ENCODE results near the gene BTBD16. TPM values are rescaled to one million over a fixed set of nuclear protein-coding genes. Genes with fewer than 3 reads are reported as not detected.

BTBD16 gene
- total RNA-seq, 2 experiments from 2014 or later: not detected

DNA sequence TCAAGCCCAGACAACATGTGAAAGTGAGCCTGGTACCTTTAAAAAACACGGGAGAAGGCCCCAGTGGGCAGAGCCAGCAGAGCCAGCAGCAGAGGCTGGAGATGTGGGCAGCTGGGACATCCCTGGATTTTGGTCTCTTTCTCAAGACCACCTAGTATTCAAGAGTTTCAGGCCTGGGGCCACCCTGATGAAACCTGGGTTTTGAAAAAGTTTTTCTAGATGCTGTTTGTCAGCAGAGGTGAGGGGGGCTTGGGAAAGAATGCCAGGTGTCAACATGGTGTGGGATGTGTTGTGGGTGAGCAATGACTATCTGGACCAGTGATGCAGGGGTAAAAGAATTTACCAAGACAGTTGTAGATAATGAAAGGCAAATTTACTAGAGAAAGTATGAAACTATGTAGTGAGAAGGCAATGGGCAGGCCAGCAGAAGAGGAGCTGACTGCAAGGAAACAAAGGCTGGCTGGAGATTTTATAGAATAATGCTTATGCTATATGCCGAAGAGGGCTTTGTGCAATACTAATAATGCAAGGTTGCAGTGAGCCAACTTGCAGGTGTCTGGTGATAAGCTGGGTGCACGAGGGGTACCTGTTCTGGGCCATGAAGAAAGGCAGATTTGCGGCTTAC is 75.3 kb downstream of the BTBD16 start:
- ChIA-PET POLR2A (interaction anchor here (0.8 kb wide), 1 partner anchor 87 kb away, joined by 3 read pairs; no protein-coding TSS in a partner anchor), CTCF (interaction anchor here (1.1 kb wide), 1 partner anchor 87 kb away, joined by 3 read pairs; no protein-coding TSS in a partner anchor)
- H3K4me3 Mint-ChIP-seq: no peak overlapping the region
- H3K36me3 Mint-ChIP-seq (ENCODE audit: low read depth): no peaks in the 10 kb centered on the region
- ATAC-seq (no peak), DNase-seq (no peak)
- peaks cover 7% of the 10 kb centered on the region for H3K4me1 Mint-ChIP-seq (ENCODE audit: low read depth)
- H3K27me3 Mint-ChIP-seq (ENCODE audit: low read depth): no peaks in the 10 kb centered on the region
- H3K9me3 Mint-ChIP-seq (ENCODE audit: insufficient read depth): no peaks in the 10 kb centered on the region
- H3K27ac Mint-ChIP-seq: no peak overlapping the region

DNA sequence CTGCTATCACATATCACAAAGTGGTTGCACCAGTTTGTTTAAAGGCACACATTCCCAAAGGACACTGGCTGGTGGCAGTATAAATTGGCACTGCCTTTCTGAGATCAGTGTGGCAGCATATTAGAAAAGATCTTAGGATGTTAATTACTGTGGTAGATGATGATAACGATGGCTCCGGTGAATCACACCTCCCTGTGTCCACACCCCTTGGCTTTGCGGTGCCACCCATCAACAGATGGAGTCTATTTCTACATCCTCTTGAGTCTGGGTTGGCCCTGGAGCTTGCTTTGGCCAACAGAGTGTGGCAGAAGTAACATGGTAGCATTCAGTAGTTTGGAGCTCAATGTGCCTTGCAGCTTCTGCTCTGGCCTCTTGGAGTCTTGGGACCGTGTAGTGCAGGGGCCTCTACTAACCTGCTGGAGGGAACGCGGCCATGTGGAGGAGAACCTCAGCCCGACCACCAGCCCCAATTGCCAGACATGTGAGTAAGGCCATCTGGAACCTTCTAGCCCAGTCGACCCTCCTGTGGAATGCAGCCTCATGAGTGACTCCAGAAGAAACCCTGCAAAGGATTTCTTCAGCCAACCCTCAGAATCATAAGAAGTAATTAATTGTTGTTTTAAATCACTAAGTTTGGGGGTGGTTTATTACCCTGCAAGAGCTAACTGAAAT is 76.2 kb downstream of the BTBD16 start:
- Mint-ChIP-seq H3K4me1 (ENCODE audit: low read depth) (peaks cover 4% of the 10 kb centered on the region), H3K27ac (no peak overlapping the region), H3K36me3 (ENCODE audit: low read depth) (no peaks in the 10 kb centered on the region), H3K27me3 (ENCODE audit: low read depth) (no peaks in the 10 kb centered on the region), H3K9me3 (ENCODE audit: insufficient read depth) (no peaks in the 10 kb centered on the region), H3K4me3 (no peak overlapping the region)
- ChIA-PET POLR2A (interaction anchor here (0.8 kb wide), 1 partner anchor 86 kb away, joined by 3 read pairs; no protein-coding TSS in a partner anchor), CTCF (interaction anchor here (1.1 to 1.9 kb wide), 2 partner anchors 87 kb away, joined by 3 to 5 read pairs; no protein-coding TSS in a partner anchor)
- ATAC-seq (no peak), DNase-seq (no peak)

DNA sequence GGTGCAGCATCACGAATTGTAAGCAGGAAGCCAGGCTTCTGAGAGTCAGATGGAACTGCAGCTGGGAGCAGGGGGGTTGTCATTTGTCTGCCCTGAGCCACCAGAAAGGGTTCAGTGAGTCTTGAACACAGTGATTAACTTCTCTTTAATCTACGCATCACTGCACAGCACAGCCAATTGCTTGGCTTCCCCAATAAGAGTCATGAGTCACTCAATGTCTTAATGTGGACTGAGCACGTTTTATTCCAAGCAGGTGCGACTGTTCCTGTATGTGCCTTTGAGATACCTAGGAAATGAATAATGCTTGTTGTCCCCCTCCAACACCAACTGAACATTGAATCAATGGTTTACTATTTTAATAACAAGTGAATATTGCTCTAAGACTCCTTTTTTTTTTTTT is 77.4 kb downstream of the BTBD16 start:
- POLR2A ChIA-PET: no interaction called here
- CTCF ChIA-PET: interaction anchor here (1.9 kb wide), 1 partner anchor 86 kb away, joined by 5 read pairs; no protein-coding TSS in a partner anchor
- DNase-seq (no peak), ATAC-seq (no peak)
- Mint-ChIP-seq H3K27ac (no peak overlapping the region), H3K4me3 (no peak overlapping the region), H3K4me1 (ENCODE audit: low read depth) (no peaks in the 10 kb centered on the region), H3K9me3 (ENCODE audit: insufficient read depth) (no peaks in the 10 kb centered on the region), H3K27me3 (ENCODE audit: low read depth) (no peaks in the 10 kb centered on the region), H3K36me3 (ENCODE audit: low read depth) (no peaks in the 10 kb centered on the region)

DNA sequence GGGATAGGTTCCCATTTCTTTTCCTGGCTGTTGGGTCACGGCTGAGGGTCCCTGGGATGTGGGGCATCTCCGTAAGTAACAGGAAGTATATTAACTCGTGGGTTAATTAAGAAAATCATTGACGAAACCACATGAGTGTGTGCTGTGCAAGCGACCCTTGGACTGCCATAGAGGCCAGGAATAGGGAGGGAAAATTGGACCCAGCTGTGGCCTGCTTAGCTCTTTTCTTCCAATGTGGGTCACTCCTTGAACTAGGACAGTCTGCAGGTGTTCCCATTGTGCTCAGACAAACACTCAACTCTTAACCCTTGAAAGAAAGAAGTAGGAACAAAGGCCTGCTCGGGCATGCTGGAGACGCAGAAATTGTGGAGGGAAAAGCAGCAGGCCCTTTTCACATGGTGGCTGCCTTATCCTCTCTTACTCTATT is 77.9 kb downstream of the BTBD16 start:
- Mint-ChIP-seq H3K4me1 (ENCODE audit: low read depth) (no peaks in the 10 kb centered on the region), H3K9me3 (ENCODE audit: insufficient read depth) (no peaks in the 10 kb centered on the region), H3K4me3 (no peak overlapping the region), H3K27ac (no peak overlapping the region), H3K36me3 (ENCODE audit: low read depth) (no peaks in the 10 kb centered on the region), H3K27me3 (ENCODE audit: low read depth) (peaks cover 4% of the 10 kb centered on the region)
- CTCF ChIA-PET: interaction anchor here (1.9 kb wide), 1 partner anchor 86 kb away, joined by 5 read pairs; no protein-coding TSS in a partner anchor
- DNase-seq (no peak), ATAC-seq (no peak)
- POLR2A ChIA-PET: no interaction called here

DNA sequence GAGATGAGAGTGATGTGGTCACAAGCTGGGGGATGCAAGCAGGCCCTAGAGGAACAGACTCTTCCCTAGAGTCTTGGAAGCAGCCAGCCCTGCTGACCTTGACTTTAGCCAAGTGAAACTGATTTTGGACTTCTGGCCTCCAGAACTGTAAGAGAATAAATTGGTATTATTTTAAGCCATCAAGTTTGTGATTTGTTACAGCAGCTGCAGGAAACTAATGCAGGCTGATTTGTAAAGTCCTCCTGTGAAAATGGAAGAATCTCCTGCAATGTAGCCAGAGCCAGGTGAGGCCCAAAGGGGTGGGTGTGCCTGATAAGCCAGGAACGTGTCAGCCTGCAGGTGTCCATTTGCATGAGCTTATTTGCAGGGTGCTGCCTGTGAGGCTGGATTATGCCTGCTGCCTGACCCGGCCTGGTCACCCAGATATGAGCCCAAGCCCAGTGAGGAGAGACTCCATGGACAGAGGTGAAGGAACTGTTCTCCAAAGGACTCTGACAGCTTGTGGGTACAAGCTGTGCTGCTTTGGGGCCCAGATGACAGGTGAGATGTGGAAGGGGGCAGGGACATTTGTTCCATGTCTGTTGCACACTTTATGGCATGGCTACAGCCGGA is 78.8 kb downstream of the BTBD16 start:
- H3K27me3 Mint-ChIP-seq (ENCODE audit: low read depth): peaks cover 4% of the 10 kb centered on the region
- no peak overlapping the region for H3K4me3 Mint-ChIP-seq
- no peaks in the 10 kb centered on the region for H3K9me3 Mint-ChIP-seq (ENCODE audit: insufficient read depth)
- ATAC-seq (no peak), DNase-seq (no peak)
- H3K4me1 Mint-ChIP-seq (ENCODE audit: low read depth): no peaks in the 10 kb centered on the region
- no peak overlapping the region for H3K27ac Mint-ChIP-seq
- H3K36me3 Mint-ChIP-seq (ENCODE audit: low read depth): no peaks in the 10 kb centered on the region
- ChIA-PET CTCF (interaction anchor here (0.8 kb wide), 1 partner anchor 37 kb away, joined by 3 read pairs; no protein-coding TSS in a partner anchor), POLR2A (no interaction called here)

DNA sequence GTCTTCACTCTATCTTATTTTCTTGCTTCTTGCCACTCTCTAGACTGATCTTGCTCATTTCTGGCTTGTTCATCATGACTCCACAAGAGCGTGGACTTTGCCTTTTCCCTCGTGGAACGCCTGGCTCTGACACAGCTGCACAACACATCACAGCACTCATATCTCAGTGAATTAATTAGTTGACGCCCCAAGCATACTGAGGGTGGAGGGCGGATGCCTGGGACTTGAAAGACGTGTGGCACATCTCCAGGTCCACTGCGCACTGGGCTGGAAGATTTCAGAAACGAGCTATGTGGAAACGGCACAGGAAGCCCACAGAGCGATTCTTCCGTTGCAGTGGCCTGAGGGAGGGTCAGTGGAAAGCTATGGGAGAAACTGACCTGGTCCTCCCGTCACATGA is 79.8 kb downstream of the BTBD16 start:
- peaks cover 4% of the 10 kb centered on the region for H3K27me3 Mint-ChIP-seq (ENCODE audit: low read depth)
- no peak overlapping the region for H3K27ac Mint-ChIP-seq
- no peaks in the 10 kb centered on the region for H3K9me3 Mint-ChIP-seq (ENCODE audit: insufficient read depth)
- H3K4me1 Mint-ChIP-seq (ENCODE audit: low read depth): no peaks in the 10 kb centered on the region
- DNase-seq (no peak), ATAC-seq (no peak)
- ChIA-PET POLR2A (no interaction called here), CTCF (no interaction called here)
- H3K36me3 Mint-ChIP-seq (ENCODE audit: low read depth): no peaks in the 10 kb centered on the region
- H3K4me3 Mint-ChIP-seq: no peak overlapping the region

DNA sequence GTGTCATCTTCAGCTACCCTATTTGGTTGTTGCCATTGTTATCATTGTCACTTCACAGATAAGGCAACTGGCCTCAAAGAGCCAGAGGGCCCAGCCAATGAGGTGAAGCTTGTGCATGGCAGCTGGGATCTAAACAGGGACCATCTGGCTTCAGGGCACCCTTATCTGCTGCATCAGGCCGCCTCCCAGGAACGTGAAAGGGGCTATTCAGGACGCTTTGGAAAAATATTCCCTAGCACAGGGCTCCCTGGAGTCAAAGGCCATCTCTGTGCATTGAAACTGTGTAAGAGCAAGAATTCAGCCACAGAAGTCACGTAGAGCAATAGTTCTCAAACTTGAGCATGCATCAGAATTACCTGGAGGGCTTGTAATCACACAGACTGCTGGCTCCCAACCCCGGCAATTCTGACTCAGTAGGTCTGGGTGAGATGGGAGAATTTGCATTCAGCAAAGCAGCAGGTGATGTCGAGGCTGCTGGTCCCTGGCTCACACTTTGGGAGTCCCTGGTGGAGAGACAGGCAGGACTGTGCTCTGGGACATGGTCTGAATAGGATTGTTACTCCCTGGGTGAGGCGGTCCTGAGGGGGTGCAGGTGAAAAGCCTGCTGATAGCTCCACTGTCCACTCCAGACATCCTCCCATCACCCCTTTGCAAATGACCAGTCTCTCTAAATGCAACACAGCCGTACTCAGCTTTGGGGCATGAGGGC is 81.9 kb downstream of the BTBD16 start:
- CTCF ChIA-PET: interaction anchor here (1.3 to 1.9 kb wide), 2 partner anchors 10 to 82 kb away, joined by 4 to 5 read pairs; no protein-coding TSS in a partner anchor
- Mint-ChIP-seq H3K36me3 (ENCODE audit: low read depth) (no peaks in the 10 kb centered on the region), H3K27me3 (ENCODE audit: low read depth) (peaks cover 4% of the 10 kb centered on the region), H3K27ac (no peak overlapping the region), H3K4me3 (no peak overlapping the region), H3K4me1 (ENCODE audit: low read depth) (no peaks in the 10 kb centered on the region), H3K9me3 (ENCODE audit: insufficient read depth) (no peaks in the 10 kb centered on the region)
- ATAC-seq: no peak
- DNase-seq: no peak
- POLR2A ChIA-PET: interaction anchor here (0.7 kb wide), 1 partner anchor 156 kb away, joined by 5 read pairs; no protein-coding TSS in a partner anchor

DNA sequence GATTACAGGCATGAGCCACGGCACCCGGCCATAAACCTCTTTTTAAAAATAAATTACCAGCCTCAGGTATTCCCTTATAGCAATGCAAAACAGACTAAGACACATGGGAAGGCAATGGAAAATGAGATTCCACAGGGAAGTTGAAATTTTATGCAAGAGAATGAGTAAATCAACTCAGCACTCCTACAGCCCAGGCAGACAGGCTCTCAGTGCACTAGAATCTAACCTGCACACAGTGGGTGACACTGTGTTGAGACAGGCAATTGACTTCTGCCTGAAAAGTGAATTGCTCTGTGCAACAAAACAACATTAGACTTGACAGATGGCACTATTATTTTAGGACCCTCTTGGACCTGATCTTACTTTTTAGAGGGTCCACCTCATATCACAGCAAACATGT is 83.3 kb downstream of the BTBD16 start:
- H3K36me3 Mint-ChIP-seq (ENCODE audit: low read depth): no peaks in the 10 kb centered on the region
- peaks cover 4% of the 10 kb centered on the region for H3K27me3 Mint-ChIP-seq (ENCODE audit: low read depth)
- ATAC-seq (no peak), DNase-seq (no peak)
- H3K4me3 Mint-ChIP-seq: no peak overlapping the region
- H3K4me1 Mint-ChIP-seq (ENCODE audit: low read depth): no peaks in the 10 kb centered on the region
- H3K27ac Mint-ChIP-seq: no peak overlapping the region
- H3K9me3 Mint-ChIP-seq (ENCODE audit: insufficient read depth): no peaks in the 10 kb centered on the region
- CTCF ChIA-PET: interaction anchor here (1.9 kb wide), 1 partner anchor 81 kb away, joined by 6 read pairs; no protein-coding TSS in a partner anchor
- POLR2A ChIA-PET: no interaction called here

DNA sequence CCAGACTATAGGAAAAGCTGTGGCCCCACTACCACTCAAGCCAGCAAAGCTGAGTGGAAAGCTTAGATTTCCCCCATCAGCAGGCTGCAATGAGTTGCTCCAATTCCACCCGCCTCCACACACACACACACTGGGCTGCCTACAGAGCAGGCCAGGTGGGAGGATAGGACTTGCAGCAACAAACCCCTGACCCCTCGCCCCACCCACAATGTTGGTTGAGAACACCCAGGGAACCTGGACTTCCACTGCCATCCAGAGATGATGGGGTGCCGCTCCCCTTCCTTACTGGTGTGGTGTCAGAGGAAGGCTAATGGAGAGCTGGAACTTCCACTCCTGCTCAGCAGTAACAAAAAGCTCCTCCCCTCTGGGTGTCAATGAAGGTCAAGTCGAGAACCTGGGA is 86.6 kb downstream of the BTBD16 start:
- ChIA-PET POLR2A (no interaction called here), CTCF (no interaction called here)
- Mint-ChIP-seq H3K9me3 (ENCODE audit: insufficient read depth) (no peaks in the 10 kb centered on the region), H3K27ac (no peak overlapping the region), H3K4me3 (no peak overlapping the region), H3K36me3 (ENCODE audit: low read depth) (no peaks in the 10 kb centered on the region), H3K27me3 (ENCODE audit: low read depth) (peaks cover 4% of the 10 kb centered on the region), H3K4me1 (ENCODE audit: low read depth) (peaks cover under 1% of the 10 kb centered on the region)
- no peak for DNase-seq
- ATAC-seq: no peak

DNA sequence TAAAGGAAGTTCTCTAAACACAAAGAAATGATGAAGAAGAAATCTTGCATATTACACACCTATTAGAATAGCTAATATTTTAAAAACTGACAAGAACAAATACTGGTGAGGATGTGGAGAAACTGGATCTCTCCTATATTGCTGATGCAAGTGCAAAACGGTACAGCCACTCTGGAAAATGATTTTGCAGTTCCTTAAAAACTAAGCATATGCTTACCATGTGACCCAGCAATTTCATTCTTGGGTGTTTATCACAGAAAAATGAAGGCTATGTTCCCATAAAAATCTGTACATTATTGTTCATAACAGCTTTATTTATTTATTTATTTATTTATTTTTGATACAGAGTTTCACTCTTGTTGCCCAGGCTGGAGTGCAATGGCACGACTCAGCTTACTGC is 88.5 kb downstream of the BTBD16 start:
- H3K27ac Mint-ChIP-seq: no peak overlapping the region
- POLR2A ChIA-PET: interaction anchor here (0.7 kb wide), 1 partner anchor 73 kb away, joined by 3 read pairs; no protein-coding TSS in a partner anchor
- H3K4me1 Mint-ChIP-seq (ENCODE audit: low read depth): peaks cover 4% of the 10 kb centered on the region
- CTCF ChIA-PET: interaction anchor here (0.9 to 1.5 kb wide), 2 partner anchors 14 to 17 kb away, joined by 3 to 4 read pairs; partner anchors contain the start of gene PLEKHA1
- H3K4me3 Mint-ChIP-seq: no peak overlapping the region
- no peaks in the 10 kb centered on the region for H3K36me3 Mint-ChIP-seq (ENCODE audit: low read depth)
- DNase-seq (no peak), ATAC-seq (no peak)
- H3K27me3 Mint-ChIP-seq (ENCODE audit: low read depth): no peaks in the 10 kb centered on the region
- H3K9me3 Mint-ChIP-seq (ENCODE audit: insufficient read depth): no peaks in the 10 kb centered on the region

DNA sequence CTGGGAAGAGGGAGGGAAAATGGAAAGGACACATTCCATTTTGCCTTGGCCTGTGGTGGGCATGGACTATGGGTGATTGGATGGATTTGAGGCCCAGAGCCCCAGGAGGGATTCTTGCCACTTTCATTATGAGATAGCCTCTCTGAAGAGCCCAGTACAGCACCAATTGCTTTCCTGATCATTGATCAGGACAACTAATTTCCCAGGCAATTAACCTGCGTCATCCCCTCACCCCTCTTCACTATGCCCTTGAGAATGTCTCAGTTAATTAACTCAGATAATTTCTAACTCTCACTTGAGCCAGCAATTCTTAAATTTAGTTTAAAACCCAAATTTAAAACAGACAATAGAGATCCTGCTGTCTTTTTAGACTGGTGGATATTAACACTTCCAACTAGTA is 90.0 kb downstream of the BTBD16 start:
- no peak overlapping the region for H3K4me3 Mint-ChIP-seq
- H3K4me1 Mint-ChIP-seq (ENCODE audit: low read depth): peaks cover 4% of the 10 kb centered on the region
- CTCF ChIA-PET: interaction anchor here (0.7 kb wide), 1 partner anchor 161 kb away, joined by 3 read pairs; no protein-coding TSS in a partner anchor
- no peaks in the 10 kb centered on the region for H3K36me3 Mint-ChIP-seq (ENCODE audit: low read depth)
- DNase-seq (no peak), ATAC-seq (no peak)
- POLR2A ChIA-PET: no interaction called here
- no peak overlapping the region for H3K27ac Mint-ChIP-seq
- no peaks in the 10 kb centered on the region for H3K9me3 Mint-ChIP-seq (ENCODE audit: insufficient read depth)
- peaks cover 2% of the 10 kb centered on the region for H3K27me3 Mint-ChIP-seq (ENCODE audit: low read depth)

Data from activated CD8-positive, alpha-beta T cell treated with anti-CD3 and anti-CD28 coated beads, Interleukin-2, amount 10 ng/mL, durations not matched to agents 7 days and 5 days (primary cell).